Stimulated activated CD4-positive, alpha-beta T cell treated with anti-CD3 and anti-CD28 coated beads, Interleukin-2, amount 100 ng/mL, for 48 hours (primary cell): ENCODE results near the gene SYPL2.
A peak's percentile ranks its signal among the peaks of the same experiment; 100 is the strongest.

Experiments used
- DNase-seq, 2 donors: peaks; one replicate each; pipeline ENCODE4 v3.0.0-alpha.2; 2020

The SYPL2 gene

DNA sequence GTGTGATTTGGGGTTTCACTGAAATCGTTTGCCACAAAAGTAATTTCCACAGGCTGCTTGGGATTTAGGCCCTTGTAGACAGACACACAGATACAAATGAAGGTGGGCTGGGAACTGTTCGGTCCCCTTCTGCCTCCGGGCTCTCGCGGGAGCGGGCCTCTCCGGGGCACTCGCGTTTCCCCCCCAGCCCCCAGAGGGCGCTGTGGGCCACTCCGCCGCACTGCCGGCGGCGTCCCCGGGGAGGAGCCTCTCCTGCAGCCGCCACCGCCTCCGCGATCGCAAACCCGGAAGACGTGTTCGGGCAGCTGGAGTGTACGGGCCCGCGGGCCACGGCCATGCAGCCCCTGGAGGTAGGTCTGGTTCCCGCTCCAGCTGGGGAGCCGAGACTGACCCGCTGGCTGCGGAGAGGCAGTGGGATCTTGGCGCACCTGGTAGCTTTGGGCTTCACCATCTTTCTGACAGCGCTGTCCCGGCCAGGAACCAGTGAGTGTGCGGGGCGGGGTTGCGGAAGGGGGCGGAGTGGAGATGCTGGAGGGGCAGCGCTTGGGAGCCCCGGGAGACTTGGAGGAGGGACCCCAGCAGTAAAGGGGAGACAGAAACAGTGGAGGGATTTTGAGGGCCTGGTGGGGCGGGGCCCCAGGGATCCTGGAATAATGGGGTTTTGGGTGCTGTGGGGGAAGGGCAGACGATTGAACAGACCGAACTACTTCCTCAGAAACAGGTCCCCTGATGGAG, 27.6 kb downstream of the SYPL2 start, which contains the start of gene CYB561D1:
Gene CYB561D1 (plus strand): TSS at position 290 of the 735 bp plus-strand sequence. CDS start 46 bp downstream, at position 336.
- peak; percentile 92 to 93 for DNase-seq

GRCh38 chr1:109495738-109496137, 29.4 kb downstream of the SYPL2 start:
- no peak for DNase-seq

DNA sequence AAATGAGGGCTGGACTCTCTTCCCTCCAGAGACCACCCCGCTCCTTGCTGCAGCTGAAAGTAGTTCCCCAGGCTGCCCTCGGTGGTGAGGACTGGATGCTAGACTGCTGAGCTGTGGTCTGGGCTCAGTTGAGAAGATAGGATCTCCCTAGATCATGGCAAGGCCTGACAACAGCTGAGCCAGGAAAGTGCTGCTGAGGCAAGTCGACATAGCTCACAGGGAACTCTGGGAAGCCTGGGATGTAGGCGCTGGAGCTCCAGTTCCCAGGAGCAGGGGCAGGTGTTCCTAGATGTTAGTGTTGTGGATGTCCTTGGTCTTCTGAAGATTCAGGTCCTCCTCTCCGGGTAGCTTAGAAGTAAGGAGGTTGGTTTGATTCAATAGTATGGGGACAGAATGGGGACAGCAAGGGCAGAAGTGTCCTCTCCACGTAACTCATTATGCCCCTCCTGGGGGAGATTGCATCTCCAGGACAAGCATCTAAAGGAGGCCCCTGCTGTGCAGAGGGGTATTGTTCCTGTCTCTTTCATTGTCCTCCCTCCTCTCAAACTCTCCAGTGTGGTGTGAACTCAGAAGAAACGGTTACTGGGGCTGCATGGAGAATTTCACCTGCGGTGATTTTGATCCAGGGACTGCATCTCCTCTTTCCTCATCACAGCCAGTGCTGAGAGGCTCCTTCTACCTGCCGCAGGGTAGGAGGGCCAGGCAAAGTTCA, 31.3 kb downstream of the SYPL2 start:
- DNase-seq: no peak

GRCh38 chr1:109498161-109498801, 31.9 kb downstream of the SYPL2 start:
- DNase-seq: no peak

- no peak for DNase-seq
These were observed 32.7 kb downstream of the SYPL2 start for GRCh38 chr1:109499081-109499480.

DNA sequence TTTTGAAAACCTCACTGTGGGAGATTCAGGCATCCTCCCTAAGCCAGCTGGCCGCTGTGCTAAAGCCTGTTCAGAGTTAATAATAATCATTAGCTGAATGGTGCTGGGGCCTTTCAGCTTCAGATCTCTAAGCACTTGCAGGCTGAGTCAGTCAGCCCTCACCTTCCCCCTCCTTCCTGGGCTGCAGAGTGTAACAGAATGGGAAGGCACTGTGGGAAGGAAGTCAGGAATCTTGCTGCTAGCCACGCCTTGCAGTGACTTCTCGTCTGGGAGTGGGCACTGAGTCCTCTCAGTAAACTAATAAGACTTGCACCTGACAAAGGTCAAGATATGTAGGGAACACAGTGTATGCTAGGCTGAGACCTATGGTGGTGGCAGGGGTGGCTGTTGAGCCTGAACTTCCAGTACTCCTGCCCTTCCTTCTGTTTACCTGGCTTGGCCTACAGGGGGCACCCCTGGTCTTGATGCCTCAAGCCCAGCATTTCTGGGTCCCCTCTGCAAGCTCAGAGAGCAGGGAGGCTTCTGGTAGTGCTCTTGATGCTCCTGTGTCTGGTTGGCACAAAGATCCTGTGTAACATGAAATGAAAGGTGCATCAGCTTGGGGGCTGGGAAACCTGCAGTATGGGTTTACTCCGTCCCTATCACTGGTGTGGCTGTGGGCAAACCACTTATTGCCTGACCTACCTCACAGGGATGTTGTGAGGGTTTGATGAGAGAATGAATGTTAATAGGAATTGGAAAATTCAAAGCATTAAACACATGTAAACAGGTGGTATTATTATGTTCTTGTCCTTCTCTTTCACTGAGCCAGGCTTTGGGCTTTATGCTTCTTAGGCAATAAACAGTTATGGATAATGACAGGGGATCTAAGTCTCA, 33.6 kb downstream of the SYPL2 start:
- peak; percentile 49 to 61 for DNase-seq

GRCh38 chr1:109500941-109501381, 34.6 kb downstream of the SYPL2 start:
- DNase-seq: no peak

DNA sequence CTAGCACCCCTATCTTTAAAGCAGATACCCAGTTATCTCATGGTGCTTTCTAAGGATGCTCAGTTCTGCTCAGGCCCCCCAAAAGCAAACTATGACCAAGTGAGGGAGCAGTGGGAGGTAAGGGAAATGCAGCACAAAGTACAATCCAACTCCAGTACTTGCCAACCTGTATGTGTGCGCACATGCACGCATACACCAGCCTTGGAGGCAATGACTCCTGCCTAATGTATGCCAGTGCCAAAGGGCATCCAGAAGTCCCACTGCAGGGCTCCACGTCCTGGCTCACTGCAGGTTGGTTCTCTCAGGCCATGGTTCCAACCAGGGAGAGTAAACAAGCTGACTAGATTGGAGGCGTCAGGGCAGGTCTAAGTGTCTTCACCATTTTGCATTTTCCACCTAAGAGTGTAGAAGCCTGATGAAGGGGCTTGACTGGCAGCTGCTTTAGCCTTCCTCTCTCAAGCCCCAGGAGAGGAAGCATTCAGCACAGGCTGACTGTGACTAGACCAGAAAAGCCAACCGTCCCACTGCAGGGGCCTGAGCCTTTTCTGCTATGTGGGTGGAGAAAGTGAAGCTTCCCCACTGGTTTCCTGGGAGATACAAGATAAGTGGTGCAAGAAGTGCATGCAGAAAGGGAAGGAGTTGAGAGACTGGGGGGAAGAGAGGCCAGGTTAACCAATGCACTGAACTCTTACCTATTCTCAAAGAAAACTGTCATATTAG, 35.5 kb downstream of the SYPL2 start:
- no peak for DNase-seq

GRCh38 chr1:109502364-109502851, 36.1 kb downstream of the SYPL2 start:
- no peak for DNase-seq

DNA sequence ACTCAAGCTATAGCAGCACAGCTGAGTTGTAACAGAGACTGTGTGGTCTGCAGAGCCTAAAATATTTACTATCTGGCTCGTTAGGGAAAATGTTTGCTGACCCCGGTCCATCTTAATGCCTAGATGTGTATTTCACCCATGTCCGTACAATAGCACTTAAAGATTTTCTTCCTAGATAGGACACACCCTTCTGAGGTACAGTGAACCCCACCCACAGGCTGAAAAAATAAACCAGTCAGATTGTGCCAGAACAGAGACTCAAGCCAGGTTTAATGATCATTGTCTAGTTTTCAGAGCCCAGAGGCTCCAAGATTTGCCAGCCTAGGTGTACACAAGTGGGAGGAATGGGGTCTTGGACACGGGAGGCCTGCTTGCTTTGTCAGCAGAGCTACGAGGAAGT, 37.6 kb downstream of the SYPL2 start:
- no peak for DNase-seq

DNA sequence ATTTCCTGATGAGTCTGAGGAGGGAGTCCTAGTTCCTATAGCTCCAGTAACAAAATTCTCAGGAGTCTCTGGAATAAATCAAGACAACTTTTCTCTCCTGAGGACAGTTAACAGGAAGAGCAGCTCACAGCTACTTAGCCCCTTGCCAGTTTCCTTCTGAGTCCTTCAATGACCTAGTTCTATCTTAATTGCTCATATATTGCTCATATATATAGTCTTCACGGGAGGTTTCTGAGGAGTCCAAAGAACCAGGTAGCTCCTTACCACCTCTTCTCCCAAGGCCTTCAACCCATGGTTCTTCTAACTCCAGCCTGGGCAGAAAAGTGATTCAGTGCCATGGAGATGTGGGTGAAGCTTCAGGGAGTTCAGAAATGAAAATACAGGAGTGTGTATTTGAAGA, 38.6 kb downstream of the SYPL2 start:
- no peak for DNase-seq

DNA sequence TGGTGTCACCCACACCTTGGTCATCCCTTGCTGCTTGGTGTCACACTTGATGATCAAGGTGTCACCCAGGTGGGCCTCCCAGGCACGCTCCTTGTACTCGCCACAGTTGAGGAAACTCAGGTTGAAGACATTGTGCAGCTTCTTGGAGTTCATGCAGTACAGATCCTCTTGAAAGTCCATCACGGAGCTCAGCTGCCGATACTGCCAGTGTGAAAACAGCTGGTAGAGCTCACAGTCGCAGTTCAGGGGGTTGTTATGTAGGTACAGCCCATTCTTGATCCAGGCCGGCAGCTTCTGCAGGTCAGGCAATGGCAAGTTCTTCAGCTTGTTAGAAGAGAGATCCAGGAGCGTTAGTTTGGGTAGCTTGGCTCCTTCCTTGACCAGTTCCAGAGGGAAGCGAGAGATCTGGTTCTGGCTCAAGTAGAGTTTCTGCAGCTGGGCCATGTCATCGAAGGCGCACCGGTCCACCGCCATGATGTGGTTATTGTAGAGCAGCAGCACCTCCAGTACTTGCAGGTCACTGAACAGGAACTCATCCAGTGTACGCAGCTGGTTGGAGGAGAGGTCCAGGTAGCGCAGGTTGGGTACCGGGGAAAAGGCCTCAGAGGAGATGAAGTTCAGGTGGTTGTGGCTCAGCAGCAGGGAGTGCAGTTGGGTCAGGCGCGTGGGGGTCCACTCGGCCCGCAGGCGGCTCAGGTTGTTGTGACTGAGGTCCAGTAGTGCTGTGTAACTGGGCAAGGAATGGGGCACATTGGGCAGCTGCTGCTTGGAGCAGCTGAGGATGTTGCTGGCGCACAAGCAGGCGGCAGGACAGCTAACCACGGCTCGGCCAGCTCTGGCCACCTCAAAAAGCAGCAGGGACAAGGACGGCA, 41.9 kb downstream of the SYPL2 start:
- no peak for DNase-seq

GRCh38 chr1:109508873-109509175, 42.5 kb downstream of the SYPL2 start:
- no peak for DNase-seq

GRCh38 chr1:109509176-109510134, 43.1 kb downstream of the SYPL2 start, which contains the start of gene AMIGO1:
Gene AMIGO1, minus strand, starts transcription at chr1:109509727. Its CDS starts 815 bp downstream, at chr1:109508912.
- DNase-seq: peak; percentile 52 to 61

- DNase-seq: no peak
These were observed 46.9 kb downstream of the SYPL2 start for GRCh38 chr1:109513110-109513710.

DNA sequence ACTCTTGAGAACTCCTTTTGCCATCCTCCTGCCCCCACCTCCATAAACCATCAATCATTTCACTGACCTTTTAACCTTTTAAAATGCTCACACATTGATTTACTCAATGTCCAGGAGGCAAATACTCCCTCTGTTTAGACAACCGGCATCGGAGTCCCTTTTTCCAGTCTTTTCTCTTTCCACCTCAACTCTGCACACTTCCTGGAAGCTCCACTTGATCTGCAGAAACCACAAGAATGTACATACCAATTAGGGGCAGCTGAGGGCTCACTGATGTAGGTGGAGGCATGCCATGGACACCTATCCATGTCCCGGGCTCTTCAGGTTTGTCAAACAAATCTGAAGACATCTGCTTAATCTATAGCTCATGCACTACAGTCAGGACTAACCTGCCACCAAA, 48.5 kb downstream of the SYPL2 start:
- DNase-seq: no peak

GRCh38 chr1:109516872-109517271, 50.5 kb downstream of the SYPL2 start:
- no peak for DNase-seq

GRCh38 chr1:109517337-109517736, 51.0 kb downstream of the SYPL2 start:
- DNase-seq: no peak
